Measurements from ENCODE around the gene SESTD1.
"Not testable (repeated sequence)": the region's sequence is repeated elsewhere in the genome, so short reads cannot be mapped to it uniquely, and the experiment has no call there.

SESTD1 gene

GRCh38 chr2:179237209-179237946 lies 27.3 kb downstream of the SESTD1 start:
- DNase-seq: peak; percentile 44

GRCh38 chr2:179235463-179236108 lies 29.0 kb downstream of the SESTD1 start:
- DNase-seq: no peak

- DNase-seq: no peak
Observed at GRCh38 chr2:179234658-179235240, 29.9 kb downstream of the SESTD1 start.

- no peak for DNase-seq
Observed at GRCh38 chr2:179233626-179234430, 30.8 kb downstream of the SESTD1 start.

GRCh38 chr2:179233083-179233490 lies 31.5 kb downstream of the SESTD1 start:
- no peak for DNase-seq

- DNase-seq: no peak
Observed at GRCh38 chr2:179226961-179227259, 37.7 kb downstream of the SESTD1 start.

GRCh38 chr2:179226203-179226960 lies 38.2 kb downstream of the SESTD1 start:
- no peak for DNase-seq

- DNase-seq: no peak
Observed at GRCh38 chr2:179224361-179224760, 40.3 kb downstream of the SESTD1 start.

GRCh38 chr2:179222076-179222475 lies 42.6 kb downstream of the SESTD1 start:
- DNase-seq: no peak

- DNase-seq: peak; percentile 32
Observed at GRCh38 chr2:179218848-179219594, 45.6 kb downstream of the SESTD1 start.

GRCh38 chr2:179214671-179215070 lies 50.0 kb downstream of the SESTD1 start:
- not testable (repeated sequence) for DNase-seq

GRCh38 chr2:179211355-179211754 lies 53.3 kb downstream of the SESTD1 start:
- DNase-seq: no peak

- DNase-seq: not testable (repeated sequence)
Observed at GRCh38 chr2:179208277-179208676, 56.4 kb downstream of the SESTD1 start.

GRCh38 chr2:179207047-179207446 lies 57.6 kb downstream of the SESTD1 start:
- DNase-seq: no peak

- DNase-seq: no peak
Observed at GRCh38 chr2:179201869-179202268, 62.8 kb downstream of the SESTD1 start.

- DNase-seq: not testable (repeated sequence)
Observed at GRCh38 chr2:179195926-179196590, 68.6 kb downstream of the SESTD1 start.

GRCh38 chr2:179195141-179195540 lies 69.5 kb downstream of the SESTD1 start:
- DNase-seq: no peak

GRCh38 chr2:179193759-179194394 lies 70.8 kb downstream of the SESTD1 start:
- no peak for DNase-seq

- DNase-seq: no peak
Observed at GRCh38 chr2:179191110-179191509, 73.5 kb downstream of the SESTD1 start.

- DNase-seq: no peak
Observed at GRCh38 chr2:179186126-179186525, 78.5 kb downstream of the SESTD1 start.

- no peak for DNase-seq
Observed at GRCh38 chr2:179184610-179185009, 80.0 kb downstream of the SESTD1 start.

All from NCI-H2171 (cell line).